Fibroblast of skin of abdomen (primary cell): ENCODE measurements around the gene ACSS1.

Source experiments
- DNase-seq: peaks from one replicate; pipeline ENCODE4 v3.0.0-alpha.2; 2013

Gene ACSS1

GRCh38 chr20:25058847-25059810 lies 1.2 kb upstream of the ACSS1 start:
- DNase-seq: peak; percentile 16

- peak; percentile 61 for DNase-seq
Observed at GRCh38 chr20:25057234-25058050, 497 bp downstream of the ACSS1 start.

GRCh38 chr20:25056690-25057233 lies 1.2 kb downstream of the ACSS1 start:
- peak; percentile 14 for DNase-seq

GRCh38 chr20:25055711-25056495 lies 2.0 kb downstream of the ACSS1 start:
- peak; percentile 17 for DNase-seq

GRCh38 chr20:25054995-25055629 lies 2.8 kb downstream of the ACSS1 start:
- no peak for DNase-seq

GRCh38 chr20:25054096-25054820 lies 3.7 kb downstream of the ACSS1 start:
- no peak for DNase-seq

GRCh38 chr20:25053255-25054031 lies 4.5 kb downstream of the ACSS1 start:
- peak; percentile 57 for DNase-seq

GRCh38 chr20:25052255-25053194 lies 5.4 kb downstream of the ACSS1 start:
- DNase-seq: no peak

- no peak for DNase-seq
Observed at GRCh38 chr20:25051386-25052155, 6.4 kb downstream of the ACSS1 start.

- DNase-seq: no peak
Observed at GRCh38 chr20:25050501-25051350, 7.2 kb downstream of the ACSS1 start.

- DNase-seq: no peak
Observed at GRCh38 chr20:25050082-25050481, 7.9 kb downstream of the ACSS1 start.

GRCh38 chr20:25049261-25050060 lies 8.5 kb downstream of the ACSS1 start:
- DNase-seq: no peak

- DNase-seq: no peak
Observed at GRCh38 chr20:25048519-25048952, 9.4 kb downstream of the ACSS1 start.

- no peak for DNase-seq
Observed at GRCh38 chr20:25047766-25048165, 10.2 kb downstream of the ACSS1 start.

- no peak for DNase-seq
Observed at GRCh38 chr20:25046736-25047666, 10.9 kb downstream of the ACSS1 start.
